Measurements from ENCODE around the gene SLC1A4.

The SLC1A4 gene

DNA sequence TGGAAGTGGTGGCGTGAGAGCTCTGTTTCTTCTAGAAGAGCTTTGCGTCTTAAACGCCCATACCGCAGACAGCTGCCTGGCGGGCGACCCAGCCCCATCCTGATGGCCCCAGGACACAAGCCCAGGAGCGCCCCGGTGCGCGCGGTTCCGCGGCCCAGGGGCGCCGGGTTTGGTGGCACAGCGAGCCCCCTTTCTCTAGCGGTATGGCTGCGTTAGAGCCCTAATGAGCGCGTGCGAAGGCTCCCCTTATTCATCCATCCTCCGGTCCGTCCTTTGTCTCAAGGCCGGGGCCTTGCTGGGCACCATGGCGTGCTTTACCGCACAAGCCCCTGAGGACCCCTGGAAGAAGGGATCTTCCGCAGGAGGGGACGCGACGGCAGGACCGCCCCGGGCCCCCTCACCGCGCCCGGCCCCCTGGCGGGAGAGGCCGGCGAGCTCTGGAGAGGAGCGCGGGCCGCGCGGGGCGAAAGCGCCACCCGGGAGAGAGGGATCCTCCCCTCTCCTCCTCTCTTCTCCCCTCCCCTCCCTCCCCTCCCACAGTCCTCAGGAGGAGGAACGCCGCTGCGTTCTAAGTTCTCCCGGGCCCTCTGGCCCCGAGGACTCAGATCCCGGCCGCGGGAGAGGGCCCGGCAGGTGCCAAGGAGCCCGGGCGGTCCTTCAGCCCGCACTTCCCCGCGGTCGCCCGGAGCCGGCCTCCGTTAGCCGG, 626 bp upstream of the SLC1A4 start (continued):
- TF ChIP-seq ZNF221 (tag by site-specific recombination; IDR thresholded peaks at IDR 0.05; ENCODE audit: borderline replicate concordance), result no peak
- TF ChIP-seq ZNF354C (tag by site-specific recombination; IDR thresholded peaks at IDR 0.05; ENCODE audit: borderline replicate concordance, low read depth), result no peak
- TF ChIP-seq EGR2 (tag by site-specific recombination; IDR thresholded peaks at IDR 0.05; ENCODE audit: low read depth), result peak; percentile 5; the same call in 1 of the 2 replicates
- TF ChIP-seq ZNF366 (tag by site-specific recombination; conservative IDR thresholded peaks at IDR 0.05), result peak; percentile 79
- TF ChIP-seq ZNF341 (tag by site-specific recombination; IDR thresholded peaks at IDR 0.05; ENCODE audit: low read depth), result peak; percentile 78
- 0 out of 2 replicates have a peak, but pooled peaks have one; percentile 9 for TF ChIP-seq ZNF324 (tag by site-specific recombination; IDR thresholded peaks at IDR 0.05)
- TF ChIP-seq ZNF571 (tag by site-specific recombination; IDR thresholded peaks at IDR 0.05), result no peak
- peak; percentile 91 for TF ChIP-seq ZNF335 (tag by site-specific recombination; conservative IDR thresholded peaks at IDR 0.05)
- TF ChIP-seq, protein P1, sequence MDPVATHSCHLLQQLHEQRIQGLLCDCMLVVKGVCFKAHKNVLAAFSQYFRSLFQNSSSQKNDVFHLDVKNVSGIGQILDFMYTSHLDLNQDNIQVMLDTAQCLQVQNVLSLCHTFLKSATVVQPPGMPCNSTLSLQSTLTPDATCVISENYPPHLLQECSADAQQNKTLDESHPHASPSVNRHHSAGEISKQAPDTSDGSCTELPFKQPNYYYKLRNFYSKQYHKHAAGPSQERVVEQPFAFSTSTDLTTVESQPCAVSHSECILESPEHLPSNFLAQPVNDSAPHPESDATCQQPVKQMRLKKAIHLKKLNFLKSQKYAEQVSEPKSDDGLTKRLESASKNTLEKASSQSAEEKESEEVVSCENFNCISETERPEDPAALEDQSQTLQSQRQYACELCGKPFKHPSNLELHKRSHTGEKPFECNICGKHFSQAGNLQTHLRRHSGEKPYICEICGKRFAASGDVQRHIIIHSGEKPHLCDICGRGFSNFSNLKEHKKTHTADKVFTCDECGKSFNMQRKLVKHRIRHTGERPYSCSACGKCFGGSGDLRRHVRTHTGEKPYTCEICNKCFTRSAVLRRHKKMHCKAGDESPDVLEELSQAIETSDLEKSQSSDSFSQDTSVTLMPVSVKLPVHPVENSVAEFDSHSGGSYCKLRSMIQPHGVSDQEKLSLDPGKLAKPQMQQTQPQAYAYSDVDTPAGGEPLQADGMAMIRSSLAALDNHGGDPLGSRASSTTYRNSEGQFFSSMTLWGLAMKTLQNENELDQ (tag by site-specific recombination; IDR thresholded peaks at IDR 0.05; ENCODE audit: low read depth), result no peak
- no peak for TF ChIP-seq ZNF24 (tag by site-specific recombination; IDR thresholded peaks at IDR 0.05)
- TF ChIP-seq HOXD13 (CRISPR knock-in tag; IDR thresholded peaks at IDR 0.05; ENCODE audit: borderline replicate concordance), result no peak
- no peak for TF ChIP-seq ZNF658 (tag by site-specific recombination; IDR thresholded peaks at IDR 0.05)
- TF ChIP-seq, protein P2, sequence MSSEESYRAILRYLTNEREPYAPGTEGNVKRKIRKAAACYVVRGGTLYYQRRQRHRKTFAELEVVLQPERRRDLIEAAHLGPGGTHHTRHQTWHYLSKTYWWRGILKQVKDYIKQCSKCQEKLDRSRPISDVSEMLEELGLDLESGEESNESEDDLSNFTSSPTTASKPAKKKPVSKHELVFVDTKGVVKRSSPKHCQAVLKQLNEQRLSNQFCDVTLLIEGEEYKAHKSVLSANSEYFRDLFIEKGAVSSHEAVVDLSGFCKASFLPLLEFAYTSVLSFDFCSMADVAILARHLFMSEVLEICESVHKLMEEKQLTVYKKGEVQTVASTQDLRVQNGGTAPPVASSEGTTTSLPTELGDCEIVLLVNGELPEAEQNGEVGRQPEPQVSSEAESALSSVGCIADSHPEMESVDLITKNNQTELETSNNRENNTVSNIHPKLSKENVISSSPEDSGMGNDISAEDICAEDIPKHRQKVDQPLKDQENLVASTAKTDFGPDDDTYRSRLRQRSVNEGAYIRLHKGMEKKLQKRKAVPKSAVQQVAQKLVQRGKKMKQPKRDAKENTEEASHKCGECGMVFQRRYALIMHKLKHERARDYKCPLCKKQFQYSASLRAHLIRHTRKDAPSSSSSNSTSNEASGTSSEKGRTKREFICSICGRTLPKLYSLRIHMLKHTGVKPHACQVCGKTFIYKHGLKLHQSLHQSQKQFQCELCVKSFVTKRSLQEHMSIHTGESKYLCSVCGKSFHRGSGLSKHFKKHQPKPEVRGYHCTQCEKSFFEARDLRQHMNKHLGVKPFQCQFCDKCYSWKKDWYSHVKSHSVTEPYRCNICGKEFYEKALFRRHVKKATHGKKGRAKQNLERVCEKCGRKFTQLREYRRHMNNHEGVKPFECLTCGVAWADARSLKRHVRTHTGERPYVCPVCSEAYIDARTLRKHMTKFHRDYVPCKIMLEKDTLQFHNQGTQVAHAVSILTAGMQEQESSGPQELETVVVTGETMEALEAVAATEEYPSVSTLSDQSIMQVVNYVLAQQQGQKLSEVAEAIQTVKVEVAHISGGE (tag by site-specific recombination; conservative IDR thresholded peaks at IDR 0.05; ENCODE audit: low read depth), result no peak
- no peak for TF ChIP-seq ZNF623 (tag by site-specific recombination; IDR thresholded peaks at IDR 0.05)
- no peak for TF ChIP-seq ZNF501 (tag by site-specific recombination; IDR thresholded peaks at IDR 0.05)
- TF ChIP-seq ZNF426 (tag by site-specific recombination; IDR thresholded peaks at IDR 0.05), result no peak
- TF ChIP-seq MYNN (tag by site-specific recombination; IDR thresholded peaks at IDR 0.05; ENCODE audit: borderline replicate concordance), result no peak

DNA sequence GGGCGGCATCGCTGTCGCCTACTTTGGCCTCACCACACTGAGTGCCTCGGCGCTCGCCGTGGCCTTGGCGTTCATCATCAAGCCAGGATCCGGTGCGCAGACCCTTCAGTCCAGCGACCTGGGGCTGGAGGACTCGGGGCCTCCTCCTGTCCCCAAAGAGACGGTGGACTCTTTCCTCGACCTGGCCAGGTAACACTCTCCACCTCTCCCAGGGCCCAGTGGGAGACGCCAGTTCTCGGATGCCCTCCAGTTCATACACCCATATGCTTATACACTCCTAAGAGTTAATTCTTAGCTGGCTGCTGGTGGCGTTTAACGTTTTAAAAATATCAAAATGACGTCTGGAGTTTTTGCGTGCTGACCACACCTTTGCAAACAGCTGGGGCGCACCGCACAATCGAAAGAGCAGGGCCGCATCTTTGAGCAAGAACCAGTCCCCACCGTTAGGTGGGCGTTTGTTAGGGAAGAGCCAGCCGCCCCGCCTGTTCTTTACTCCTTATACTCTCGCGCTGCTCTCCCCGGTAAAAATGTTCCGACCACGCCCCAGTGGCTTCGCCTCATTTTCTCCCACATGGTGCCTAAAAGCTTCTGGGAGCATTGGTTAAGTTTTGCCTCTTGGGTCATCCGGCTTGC, 899 bp downstream of the SLC1A4 start:
- no peaks in the 10 kb centered on the region for H3K9me3 ChIP-seq (ENCODE audit: control insufficient read depth, insufficient read depth, low read depth, low read length)
- ChIA-PET POLR2A (interaction anchor here (0.6 to 0.8 kb wide), 2 partner anchors 10 to 455 kb away, joined by 3 to 7 read pairs; no protein-coding TSS in a partner anchor), CTCF (interaction anchor here (0.9 kb wide), 1 partner anchor 9 kb away, joined by 3 read pairs; no protein-coding TSS in a partner anchor)
- no peaks in the 10 kb centered on the region for H3K36me3 ChIP-seq (ENCODE audit: control insufficient read depth in 2 of 2, insufficient read depth in 1 of 2, low read length in 2 of 2)
- peaks cover 3% of the 10 kb centered on the region; the same call in 1 of the 2 replicates for H3K4me1 ChIP-seq (ENCODE audit: control insufficient read depth, insufficient read depth, low read length)
- TF ChIP-seq ZNF354C (tag by site-specific recombination; IDR thresholded peaks at IDR 0.05; ENCODE audit: borderline replicate concordance, low read depth), result no peak
- peak; percentile 68 for TF ChIP-seq ZNF341 (tag by site-specific recombination; IDR thresholded peaks at IDR 0.05; ENCODE audit: low read depth)
- TF ChIP-seq, protein P3, sequence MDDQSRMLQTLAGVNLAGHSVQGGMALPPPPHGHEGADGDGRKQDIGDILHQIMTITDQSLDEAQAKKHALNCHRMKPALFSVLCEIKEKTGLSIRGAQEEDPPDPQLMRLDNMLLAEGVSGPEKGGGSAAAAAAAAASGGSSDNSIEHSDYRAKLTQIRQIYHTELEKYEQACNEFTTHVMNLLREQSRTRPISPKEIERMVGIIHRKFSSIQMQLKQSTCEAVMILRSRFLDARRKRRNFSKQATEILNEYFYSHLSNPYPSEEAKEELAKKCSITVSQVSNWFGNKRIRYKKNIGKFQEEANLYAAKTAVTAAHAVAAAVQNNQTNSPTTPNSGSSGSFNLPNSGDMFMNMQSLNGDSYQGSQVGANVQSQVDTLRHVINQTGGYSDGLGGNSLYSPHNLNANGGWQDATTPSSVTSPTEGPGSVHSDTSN (CRISPR knock-in tag; IDR thresholded peaks at IDR 0.05), result peak; percentile 21; the same call in 1 of the 2 replicates
- TF ChIP-seq ZNF302 (tag by site-specific recombination; IDR thresholded peaks at IDR 0.05; ENCODE audit: low read depth), result no peak
- TF ChIP-seq ZNF837 (tag by site-specific recombination; IDR thresholded peaks at IDR 0.05), result no peak
- TF ChIP-seq, protein P4, sequence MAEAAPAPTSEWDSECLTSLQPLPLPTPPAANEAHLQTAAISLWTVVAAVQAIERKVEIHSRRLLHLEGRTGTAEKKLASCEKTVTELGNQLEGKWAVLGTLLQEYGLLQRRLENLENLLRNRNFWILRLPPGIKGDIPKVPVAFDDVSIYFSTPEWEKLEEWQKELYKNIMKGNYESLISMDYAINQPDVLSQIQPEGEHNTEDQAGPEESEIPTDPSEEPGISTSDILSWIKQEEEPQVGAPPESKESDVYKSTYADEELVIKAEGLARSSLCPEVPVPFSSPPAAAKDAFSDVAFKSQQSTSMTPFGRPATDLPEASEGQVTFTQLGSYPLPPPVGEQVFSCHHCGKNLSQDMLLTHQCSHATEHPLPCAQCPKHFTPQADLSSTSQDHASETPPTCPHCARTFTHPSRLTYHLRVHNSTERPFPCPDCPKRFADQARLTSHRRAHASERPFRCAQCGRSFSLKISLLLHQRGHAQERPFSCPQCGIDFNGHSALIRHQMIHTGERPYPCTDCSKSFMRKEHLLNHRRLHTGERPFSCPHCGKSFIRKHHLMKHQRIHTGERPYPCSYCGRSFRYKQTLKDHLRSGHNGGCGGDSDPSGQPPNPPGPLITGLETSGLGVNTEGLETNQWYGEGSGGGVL (tag by site-specific recombination; IDR thresholded peaks at IDR 0.05), result no peak
- peak overlapping the region; percentile 67 for H3K4me3 ChIP-seq (ENCODE audit: low read depth, low read length)
- H3K27ac ChIP-seq (ENCODE audit: extremely low read depth, low read depth, low read length), result peak overlapping the region; percentile 90; the same call in 1 of the 2 replicates

All from HEK293 (cell line).